ENCODE measurements around the gene PCNX2.

Gene PCNX2

DNA sequence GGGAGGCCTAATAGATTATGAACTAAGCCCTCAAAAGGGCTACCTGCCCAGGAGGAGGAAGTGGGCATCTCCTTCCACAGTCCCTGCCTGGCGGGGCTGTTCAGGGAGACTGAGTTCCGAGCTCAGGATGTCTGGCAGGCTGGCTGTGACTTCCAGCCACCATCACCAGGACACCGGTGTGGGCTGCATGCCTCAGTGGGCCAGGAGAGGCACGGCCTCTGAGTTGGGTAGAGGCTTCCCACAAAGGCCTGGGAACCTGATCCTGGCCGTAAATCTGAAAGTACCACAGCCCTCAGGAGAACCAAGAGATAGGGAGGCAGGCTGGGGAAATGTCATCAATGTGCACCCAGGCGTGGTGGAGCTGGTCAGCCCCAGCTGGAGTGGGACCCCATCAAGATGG, 316.0 kb downstream of the PCNX2 start:
- no peak for DNase-seq

DNA sequence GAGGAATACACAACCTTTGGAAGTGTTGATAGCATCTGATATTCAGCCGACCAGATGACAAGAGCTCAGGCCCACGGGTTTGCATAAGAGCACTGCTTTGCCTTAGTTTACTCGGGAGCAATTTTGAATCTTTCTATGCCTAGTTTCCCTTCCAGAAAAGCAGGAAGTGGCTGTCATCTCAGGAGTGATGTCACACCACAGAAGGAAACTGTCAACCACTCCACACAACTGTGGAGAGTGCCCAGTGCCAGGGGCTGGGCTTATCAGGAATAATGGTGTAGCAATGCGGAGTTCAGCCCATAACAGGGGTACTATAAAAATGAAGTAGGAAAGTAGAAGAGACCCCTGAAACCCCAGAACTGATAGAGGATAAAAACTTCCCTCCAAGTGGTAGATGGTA, 316.7 kb downstream of the PCNX2 start:
- no peak for DNase-seq

DNA sequence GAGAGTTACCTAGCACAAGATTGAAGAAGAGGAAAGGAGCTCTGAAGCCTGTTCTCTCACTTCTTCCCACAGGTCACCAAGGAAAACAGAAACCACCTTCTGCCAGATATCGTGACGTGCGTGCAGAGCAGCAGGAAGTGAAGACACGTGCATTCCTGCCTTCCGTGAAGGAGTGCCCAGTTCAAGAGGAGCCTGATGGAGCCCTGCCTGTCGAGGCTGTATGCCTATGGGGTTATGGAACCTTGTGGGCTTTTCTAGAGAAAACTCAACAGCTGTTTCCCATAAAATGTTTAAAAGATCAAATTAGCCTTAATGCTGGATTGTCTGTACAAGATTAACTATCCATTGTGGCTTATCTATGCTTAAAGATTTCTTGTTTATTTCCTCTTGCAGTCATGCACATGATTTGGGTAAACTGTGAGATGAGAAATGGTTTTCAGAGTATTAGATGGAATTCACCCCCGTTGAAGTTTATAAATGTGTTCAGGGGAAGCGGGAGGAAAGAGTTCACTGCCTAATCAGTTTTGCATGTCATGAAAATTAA, 317.4 kb downstream of the PCNX2 start:
- no peak for DNase-seq

DNA sequence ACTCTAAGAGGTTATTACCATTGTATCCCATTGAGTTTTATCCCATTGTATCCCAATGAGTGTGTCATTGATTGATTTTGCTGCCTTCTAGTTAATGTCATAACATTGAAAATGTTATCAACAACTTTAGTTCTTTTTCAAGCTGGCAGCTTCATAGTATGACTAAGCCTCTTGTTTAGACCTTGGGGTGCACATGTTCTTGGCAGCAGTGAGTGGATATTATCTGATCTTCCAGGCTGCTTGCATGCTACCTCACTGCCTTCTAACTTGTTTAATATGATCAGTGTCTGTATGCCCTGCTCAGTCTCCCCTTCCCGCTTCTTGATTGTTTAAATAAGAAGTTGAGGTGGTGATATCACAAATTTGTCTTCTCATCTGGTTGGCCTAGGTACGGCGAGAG, 320.6 kb downstream of the PCNX2 start:
- DNase-seq: no peak

DNA sequence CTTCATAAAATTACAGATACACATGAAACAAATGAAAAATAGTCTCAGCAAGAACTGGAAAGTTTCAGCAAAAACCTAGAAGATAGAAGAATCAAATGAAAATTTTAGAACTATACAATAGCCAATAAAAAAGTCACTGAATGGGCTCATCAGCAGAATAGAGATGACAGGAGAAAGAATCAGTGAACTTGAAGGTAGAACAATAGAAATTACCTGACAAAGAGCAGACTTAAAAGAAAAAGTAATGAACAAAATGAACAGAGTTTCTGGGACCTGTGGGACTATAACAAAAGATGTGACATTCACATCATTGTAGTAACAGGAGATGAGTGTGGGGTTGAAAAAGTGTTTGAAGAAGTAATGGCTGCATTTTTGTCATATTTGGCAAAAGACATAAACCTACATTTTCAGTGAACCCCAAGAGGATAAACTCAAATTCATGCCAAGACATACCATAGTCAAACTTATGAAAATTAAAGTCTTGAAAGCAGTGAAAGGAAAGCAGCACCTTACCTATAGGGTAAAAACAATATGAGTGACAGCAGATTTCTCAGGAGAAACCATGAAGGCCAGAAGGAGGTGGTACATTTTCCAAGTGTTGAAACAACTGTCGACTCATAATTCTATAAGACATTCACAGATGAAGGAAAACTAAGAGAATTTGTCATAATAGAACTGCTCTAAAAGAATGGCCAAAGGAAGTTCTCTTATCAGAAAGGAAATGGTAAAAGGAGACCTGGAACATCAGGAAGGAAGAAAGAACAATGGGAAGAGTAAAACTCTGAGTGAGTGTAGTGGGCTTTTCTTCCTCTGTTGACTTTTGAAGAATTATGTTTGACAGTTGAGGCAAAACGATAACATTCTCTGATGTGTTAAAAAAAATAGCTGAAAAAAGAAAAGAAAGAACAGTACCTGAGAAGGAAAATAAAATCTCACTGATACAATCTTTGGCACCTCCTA, 321.6 kb downstream of the PCNX2 start:
- DNase-seq: no peak

DNA sequence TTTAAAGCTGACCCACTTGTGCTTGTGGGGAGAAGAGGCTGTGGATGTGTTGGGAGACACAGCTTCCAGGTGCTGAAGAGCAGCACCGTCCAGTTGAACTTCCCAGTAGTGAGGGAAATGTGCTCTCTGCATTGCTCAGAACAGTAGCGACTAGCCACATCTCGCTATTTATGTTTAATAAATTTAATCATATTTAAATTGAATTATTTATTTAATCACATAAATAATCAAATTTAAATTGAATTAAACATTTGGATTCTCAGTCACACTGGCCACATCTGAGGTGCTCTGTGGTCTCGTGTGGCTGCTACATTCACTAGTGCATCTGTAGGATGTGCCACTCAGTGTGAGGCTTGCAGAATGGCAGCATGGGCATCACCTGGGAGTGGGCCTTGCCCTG, 325.0 kb downstream of the PCNX2 start:
- no peak for DNase-seq

DNA sequence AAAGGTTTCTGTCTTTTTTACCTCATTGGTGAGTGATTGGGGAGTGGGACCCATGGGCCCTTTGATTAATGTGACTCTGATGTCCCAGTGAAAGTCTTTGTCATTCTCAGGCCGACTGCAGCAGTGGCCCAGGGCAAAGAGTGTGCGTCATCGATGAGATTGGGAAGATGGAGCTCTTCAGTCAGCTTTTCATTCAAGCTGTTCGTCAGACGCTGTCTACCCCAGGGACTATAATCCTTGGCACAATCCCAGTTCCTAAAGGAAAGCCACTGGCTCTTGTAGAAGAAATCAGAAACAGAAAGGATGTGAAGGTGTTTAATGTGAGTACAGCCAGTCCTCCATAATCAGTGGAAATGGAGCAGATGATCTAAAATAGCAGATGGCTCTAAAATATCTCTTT, 325.7 kb downstream of the PCNX2 start:
- DNase-seq: no peak

DNA sequence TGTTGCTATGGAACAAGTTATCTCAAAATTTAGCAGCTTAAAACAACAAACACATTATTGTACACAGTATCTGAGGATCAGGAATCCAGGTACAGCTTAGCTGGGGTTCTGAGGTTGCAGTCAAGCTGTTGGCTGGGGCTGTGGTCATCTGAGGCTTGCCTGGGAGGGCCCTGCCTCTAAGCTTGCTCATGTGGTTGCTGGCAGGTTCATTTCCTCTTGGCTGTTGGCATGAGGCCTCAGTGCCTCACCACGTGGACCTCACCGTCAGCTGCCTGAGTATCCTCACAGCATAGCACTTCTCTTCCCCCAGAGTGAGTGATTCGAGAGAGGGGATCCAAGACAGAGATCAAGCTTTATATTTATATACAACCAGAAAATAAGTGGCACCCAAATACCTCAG, 326.6 kb downstream of the PCNX2 start:
- no peak for DNase-seq

DNA sequence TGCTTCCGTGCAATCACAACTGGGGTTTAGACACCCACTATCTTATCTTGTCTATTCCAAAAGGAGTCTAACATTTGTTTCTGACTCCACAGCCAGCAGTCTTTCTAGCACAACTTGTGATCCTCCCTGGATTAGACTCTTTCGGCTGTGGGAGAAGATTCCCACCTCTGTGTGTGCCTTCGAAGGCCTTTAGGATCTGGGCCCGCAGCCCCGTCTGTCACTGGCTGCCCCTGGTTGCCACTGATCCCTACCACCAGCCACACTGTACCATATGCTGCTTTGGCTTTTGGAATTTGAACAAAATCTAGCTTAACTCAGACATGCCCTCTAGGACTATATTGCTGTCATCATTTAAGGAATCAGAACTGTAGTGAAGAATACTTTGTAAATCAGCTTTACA, 327.1 kb downstream of the PCNX2 start:
- DNase-seq: no peak

DNA sequence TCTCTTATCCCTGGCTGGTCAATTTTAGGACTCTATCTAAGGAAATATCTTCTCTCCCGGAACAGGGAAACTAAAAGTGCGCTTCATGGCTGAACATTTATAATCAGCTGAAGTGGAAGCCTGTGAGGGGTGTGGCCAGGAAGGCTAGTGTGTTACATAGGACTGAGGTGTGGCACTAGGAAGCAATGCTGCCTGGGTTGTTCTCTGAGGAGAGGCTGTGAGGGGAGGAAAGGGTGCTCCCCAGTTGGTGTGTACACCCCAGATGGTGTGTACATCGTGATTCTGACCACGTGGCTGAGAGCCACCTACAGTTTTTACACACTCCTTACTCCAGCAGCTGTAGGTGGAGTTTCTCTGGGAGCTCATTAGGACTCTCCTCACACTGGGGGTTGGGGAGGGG, 328.9 kb downstream of the PCNX2 start:
- DNase-seq: no peak

DNA sequence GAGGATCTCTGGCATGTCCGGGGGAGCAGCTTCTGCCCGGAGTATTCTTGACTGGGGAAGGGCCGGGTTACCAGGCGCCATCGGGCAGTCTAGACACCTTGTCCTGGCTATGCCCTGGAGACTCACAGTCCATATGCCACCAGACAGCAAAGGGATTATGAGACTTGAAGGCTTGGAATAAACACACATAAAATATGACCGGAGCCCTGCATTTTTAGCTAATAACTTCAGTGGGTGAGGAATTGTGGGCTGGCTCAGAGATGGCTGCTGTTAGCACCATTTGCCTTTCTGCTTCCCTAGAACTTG, 329.7 kb downstream of the PCNX2 start:
- no peak for DNase-seq

DNA sequence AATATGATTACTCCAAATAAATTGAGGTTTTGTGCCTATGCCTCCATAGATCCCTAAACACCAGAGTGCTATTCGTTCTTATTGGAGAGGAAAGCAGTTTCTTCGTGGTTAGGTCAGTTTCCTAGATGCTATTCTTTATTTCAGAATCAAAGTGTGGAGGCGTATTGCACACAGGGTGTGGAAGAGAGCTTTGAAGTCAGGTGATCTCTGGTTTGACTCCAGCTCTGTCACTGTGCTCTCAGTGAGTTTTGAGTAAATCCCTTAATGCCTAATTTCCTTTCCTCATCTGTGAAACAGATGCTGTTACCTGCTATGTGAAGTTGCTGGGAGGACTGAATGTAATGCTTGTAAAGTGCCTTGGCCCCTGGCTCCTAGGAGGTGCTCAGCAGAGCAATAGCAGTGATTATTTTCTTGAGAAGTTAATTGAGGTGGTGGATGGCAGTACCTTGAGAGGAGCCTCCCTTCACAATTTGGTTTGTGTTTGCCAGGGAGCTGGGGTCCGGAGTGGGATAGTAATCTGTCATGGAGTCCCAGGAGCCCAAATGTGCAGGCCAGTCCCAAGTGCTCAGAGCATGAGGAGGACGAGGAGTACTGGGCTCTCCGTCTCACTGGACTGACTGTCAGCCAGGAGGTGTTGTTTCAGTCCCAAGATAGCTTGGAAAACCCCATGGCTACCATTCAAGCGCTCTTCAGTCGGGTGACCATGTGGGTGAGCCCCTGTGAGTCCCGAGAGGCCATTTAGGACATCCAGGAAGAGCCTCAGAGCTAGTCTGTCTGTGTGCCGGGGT, 330.2 kb downstream of the PCNX2 start:
- DNase-seq: no peak

DNA sequence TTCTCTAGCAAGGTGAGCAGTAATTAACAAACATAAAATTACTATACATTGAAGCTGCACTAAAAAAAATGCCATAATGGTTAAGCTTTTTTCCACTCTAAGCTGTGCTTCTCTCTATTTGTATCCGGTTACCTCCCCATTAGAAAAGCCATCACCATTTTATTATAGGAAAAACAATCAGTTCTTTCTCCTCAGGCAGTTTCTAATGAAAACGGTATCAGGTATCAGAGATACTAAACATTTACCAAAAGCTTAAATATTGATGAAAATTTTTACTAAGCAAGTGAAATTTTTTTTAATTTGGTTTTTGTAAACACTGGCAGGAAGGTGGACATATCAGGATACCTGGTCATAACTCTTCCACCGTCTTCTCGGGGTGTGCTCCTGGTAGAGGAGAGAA, 330.9 kb downstream of the PCNX2 start:
- no peak for DNase-seq

DNA sequence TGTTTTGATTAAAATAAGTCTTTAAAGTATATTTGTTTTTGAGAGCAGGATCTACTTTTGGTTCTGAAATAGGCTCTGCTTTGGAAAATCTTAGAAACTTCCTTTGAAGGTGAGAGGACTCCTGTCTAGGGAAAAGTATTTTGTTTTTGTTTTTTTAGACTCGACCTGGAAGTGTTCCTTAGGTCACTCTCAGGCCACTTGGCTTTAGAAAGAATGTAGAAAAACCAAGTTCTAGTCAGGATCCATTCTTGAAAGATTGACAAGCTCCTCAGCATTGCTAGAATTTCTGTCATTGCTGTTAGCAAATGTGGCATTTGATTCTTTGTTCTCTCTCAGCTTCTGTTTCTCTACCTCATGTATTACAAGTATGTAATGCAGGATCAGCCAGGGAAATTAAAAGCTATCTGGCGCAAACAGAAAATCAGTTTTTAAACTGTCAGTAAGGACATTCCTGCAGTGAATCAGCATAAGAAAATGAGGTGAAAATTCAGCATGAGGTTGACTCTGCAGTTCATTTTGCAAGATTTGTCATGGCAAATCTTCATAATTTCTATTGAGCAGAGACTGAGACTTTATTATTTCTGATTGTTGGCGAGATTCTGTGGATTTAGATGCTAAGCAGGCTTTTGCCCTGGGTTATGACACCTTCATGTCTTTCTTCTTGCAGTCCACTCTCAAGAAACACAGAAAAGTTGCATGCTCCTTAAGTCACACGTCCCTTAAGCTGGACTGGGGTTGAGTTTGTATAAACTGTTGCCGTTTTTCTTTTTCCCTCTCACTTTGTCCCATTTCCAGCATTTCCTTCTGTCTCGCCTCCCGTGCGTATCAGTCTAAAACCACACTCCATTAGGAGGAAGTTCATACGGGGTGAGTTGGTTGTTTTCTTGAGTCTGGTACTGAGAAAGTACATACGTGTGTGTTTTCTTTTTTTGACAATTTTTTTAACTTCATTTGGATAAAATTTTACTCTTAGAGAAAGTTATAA, 332.5 kb downstream of the PCNX2 start:
- peak in 1 of 2 donors; percentile 35 for DNase-seq

DNA sequence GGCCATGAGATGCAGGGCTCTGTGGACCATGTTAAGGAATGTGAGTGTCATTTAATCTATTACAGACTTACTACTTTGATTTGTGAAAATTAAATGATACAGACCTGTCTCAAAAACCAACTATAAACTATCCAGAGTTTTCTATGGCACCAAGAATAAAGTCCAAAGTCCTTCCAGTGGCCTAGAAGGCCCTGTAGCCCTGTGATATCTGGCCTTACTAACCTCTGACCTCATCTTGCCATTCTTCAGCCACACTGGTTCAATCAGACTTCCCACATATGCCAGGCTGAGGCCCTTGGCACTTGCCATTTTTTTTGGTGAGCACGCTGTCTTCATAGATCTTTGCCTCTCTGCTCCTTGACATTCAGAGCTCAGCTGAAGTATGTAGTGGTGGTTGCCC, 337.5 kb downstream of the PCNX2 start:
- DNase-seq: no peak

DNA sequence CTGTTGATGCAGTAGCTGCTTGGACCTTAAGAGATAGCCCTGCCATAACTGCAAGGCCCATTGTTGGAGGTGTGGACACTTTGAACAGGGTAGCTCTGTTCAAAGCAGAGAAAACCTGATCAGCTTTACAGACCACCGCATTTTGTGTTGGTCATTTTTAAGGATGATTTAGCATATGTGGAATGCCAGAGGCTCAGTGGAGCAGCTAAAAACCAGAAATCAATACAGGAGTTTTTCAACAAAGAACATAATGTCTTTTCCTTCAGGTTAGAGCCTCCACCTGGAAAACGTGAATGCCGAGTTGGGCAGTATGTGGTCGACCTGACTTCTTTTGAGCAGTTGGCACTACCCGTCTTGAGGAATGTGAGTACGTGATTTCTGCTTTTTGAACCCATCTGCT, 339.4 kb downstream of the PCNX2 start:
- no peak for DNase-seq

DNA sequence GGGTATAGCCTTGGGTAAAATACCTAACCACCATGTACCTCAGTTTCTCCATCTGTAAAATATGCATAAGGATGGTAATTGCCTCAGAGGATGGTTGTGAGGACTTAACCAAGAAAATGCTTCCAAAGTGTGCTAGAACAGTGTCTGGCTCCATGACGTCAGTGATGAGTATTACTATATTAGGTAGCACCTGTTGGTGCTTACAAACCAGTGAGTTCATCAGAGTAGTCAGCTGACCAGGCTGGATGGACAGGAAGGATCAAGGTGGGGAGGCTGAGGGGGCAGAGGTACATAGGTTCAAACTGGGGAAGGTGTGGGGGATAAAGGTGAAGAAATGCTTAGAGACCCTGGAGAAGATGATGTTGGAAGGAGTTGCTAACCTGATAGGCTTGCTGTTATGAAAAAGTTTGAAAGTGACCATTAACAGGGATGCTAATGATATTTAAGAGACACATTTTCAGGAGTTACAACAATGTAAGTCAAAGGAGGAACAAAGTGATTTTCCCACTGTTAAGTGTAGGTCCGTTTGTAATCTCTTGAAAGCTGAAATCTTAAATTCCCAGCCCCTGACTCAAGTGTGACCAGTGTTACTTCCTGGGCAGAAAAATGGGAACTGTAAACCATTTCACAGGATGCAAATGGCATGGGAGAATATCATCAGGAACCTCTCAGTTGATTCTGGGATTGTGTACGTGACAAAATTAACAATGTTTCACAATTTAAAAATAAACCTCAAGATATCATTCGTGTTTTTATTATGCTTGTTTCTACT, 340.7 kb downstream of the PCNX2 start:
- no peak for DNase-seq

DNA sequence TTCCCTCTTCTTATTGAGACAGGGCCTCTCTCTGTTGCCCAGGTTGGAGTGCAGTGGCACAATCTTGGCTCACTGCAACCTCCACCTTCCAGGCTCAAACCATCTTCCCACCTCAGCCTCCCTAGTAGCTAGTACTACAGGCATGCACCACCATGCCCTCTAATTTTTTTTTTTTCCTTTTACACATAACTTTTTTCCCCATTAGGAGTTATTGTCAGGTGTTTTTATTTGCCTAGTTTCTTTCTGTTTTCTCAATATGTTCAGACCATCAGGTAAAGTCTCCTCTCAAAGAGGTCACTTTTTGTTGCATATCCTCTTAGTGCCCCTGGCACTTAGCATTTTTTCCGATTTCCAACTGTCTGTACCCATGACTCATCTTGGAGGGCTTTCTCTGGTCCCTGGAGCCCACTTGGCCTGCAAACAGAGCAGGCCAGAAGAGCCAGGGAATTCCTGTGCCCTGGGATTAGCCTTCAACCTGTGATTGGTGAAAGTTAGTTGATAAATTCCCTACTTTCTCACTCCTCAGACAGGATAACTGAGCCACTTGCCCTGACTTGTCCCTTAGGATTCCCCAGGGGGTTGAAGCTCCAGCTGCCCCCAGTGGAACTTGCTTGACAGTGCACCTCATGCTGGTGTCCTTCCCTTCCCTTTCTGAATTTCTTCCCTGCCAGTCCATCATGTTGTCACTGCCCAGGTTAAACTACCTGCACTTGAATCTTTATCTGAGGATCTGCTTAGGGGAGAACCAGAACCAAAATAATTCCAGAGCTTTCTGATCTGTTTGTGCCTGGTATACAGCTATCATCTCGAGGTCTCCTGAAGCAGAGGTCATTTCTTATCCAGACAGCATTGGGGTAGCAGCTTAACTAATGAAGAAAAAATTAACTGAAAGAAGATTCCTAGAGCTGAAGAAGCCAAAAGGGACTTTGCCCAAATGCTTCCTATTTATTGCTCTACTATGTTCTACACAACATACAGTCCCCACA, 342.7 kb downstream of the PCNX2 start:
- DNase-seq: no peak

DNA sequence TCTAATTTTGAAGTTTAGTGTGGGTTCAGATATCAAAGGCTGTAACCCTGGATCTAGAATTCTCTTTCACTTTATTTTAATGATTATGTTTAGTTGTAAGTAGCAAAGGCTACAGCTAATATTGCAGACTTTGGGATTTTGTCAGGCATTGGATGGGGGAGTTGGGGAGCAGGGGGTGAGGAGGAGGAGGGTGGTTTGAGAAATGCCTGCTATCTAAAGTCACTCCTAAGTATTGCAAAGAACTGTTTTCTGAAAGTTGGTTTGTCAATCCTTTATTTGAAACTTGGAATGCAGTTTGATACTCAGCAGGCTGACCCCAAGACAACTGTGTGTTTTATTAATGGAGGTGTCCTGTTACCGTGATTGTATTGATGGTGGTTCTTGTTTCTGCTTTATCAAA, 343.9 kb downstream of the PCNX2 start:
- no peak for DNase-seq

DNA sequence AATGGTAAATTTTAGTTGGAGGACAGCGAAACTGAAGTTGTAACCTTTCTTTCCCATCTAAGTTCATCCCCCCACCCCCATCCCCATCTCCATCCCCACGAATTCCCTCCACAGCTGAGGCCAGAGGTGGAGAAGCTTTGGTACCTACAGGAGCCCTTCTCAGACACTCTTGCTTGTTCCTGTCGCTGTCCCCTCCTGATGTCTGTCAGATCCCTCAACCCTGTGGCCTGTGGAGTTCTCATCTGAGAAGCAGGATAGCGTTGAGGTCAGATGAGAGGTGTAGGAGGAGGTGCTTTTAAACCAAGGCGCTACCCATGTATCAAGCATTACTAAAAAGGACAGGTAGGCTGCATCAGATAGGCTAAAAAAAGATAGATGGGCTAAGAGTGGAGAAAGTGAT, 344.3 kb downstream of the PCNX2 start:
- no peak for DNase-seq

Measured in bone marrow (tissue), 2 donors.